Mesangial cell (primary cell): ENCODE results near the gene MACROD1. TPM values are rescaled to one million over a fixed set of nuclear protein-coding genes. Genes with fewer than 3 reads are reported as not detected.

Experiments
- total RNA-seq: library from RNA; depleted of rRNA; stranded (reverse); fragments of >200 nt; gene quantifications from 2 replicates; pipeline ENCODE4 v1.2.3, GENCODE V29; 2015

Gene MACROD1, protein sequence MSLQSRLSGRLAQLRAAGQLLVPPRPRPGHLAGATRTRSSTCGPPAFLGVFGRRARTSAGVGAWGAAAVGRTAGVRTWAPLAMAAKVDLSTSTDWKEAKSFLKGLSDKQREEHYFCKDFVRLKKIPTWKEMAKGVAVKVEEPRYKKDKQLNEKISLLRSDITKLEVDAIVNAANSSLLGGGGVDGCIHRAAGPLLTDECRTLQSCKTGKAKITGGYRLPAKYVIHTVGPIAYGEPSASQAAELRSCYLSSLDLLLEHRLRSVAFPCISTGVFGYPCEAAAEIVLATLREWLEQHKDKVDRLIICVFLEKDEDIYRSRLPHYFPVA
- 18.6 and 53.9 TPM in 2 replicates for total RNA-seq

DNA sequence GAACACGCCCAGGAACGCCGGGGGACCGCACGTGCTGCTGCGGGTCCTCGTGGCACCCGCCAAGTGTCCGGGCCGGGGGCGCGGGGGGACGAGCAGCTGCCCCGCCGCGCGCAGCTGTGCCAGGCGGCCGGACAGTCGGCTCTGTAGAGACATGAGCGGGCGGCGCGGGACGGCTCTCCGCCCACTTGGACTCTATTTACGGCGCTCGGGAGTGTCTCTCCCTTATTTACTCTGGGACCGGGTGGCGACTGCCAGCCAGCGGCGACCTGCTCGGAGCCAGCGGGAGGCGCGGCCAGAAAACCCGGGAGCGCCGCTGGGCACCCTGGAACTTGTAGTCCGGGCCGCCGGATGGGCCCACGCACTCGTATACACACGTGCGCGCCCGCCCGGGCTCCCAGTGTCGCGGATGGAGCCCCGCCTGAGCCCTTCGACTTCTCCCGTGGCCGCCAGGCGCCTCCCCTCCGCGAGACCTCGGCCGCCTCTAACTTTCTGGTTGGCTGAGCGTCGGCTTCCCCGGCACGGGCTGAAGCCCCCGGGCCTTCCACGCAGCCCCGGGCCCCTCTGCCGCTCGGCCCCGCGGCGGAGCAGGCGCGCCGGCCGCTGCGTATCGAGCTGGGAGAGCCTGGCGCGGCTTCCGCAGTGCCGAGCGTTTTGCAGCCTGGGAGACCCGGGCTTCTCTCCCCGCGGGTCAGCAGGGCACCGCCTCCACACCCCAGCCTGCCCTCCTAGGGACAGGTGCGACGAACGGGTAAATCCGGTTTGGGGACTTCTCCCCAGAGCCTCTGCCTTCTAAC is at the start of gene MACROD1:
MACROD1 (minus strand) TSS at position 272 of the 794 bp plus-strand sequence; CDS start at position 153, 119 bp downstream.

DNA sequence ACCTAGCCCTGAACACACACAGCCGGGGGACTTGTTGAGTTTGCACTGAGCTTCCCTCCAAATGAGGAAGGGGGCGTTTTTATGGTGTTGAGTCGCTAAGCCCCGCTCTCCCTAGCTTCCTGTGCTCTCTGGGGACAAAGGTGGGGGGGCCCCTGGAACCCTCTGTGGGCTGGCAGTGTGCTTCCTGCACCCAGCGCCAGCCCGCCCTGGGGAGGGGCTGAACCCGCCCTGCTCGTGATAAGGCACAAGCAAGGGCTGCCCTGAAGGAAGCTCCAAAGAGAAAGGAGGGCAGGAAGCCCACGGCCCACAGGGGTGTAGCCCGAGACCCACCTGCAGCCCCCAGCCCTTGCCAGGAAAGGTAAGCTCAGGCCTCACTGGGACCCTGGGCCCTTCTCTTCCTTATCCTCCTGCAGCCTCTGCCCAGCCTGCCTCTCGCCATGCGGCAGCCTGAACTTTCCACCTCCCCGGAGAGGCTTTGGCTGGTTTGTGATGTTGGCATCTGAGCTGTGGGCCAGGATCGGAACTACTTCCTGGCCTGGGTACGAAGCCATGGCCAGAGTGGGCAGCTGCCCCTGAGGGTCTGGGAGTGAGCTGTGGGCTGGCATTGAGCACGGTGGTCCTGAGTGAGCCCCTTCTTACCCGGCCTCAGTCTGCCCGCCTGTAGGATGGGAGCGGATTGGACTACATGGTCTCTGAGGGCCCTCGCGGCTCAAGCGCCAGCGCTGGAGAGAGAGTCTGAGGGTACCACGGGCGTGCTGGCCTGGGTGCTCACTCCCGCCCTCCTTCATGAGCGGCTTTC is 40.7 kb upstream of the MACROD1 start, which contains the start of gene FERMT3:
FERMT3 (plus strand) TSS at position 265 of the 799 bp plus-strand sequence. CDS start 644 bp downstream, outside the sequence.

DNA sequence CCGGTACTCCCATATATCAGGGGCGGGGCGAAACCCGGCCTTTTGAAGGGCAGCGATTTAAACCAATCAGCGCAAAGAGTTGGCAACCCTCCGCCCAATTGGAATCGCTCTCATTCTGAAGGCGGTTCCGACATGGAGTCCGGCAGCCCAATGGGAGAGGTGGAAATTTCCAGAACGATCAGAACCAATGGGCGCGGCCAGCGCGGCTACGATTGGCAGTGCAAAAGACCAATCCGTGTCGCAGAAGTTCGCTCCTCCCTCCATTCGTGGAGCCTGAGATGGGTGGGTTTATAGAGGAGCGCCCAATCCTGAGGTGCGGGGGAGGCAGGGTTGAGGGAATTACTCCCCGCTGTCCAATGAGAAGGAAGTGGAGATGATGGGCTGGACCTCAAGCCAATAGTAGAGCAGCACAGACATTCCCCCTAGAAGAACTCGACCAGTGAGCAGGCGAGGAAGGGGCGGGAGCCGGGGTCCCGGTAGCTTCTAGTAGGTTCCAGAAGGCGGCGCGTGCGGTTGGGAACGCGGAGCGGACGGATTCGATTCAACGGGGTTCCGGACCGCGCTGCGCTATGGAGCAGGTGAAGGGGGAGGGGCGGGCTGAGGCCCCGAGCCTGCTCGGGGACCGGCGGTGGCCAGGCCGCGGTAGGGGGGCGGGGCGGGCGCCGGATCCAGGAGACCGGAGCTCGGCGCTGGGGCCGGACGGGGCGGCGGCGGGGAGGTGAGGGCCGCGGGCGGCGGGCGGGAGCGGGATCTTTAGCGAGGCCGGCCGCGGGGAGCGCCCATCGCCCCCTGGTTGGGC is 20.0 kb upstream of the MACROD1 start, which contains the start of gene STIP1:
STIP1 (plus strand) TSS at position 479 of the 799 bp plus-strand sequence; CDS start at position 570, 91 bp downstream.

DNA sequence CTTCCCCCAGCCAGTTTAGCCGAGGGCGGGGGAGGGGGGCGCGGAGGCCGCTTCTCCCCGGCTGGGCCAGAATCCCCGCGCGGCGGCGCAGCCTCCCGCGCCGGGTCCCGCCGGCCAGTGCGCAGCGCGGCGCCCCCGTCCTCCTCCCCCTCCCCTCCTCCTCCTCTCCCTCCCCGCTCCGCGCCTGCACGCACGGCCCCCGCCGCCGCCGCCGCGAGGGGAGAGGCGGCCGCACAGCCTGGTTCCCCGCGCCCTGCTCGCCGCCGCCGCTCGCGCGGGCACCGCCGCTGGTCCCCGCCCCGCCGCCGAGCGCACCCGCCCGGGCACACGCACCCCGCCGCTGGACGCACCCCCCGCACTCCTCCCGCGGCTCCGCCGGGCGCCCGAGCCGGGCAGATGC is 130.3 kb downstream of the MACROD1 start, which contains the start of gene FLRT1:
FLRT1 (plus strand) TSS at position 356 of the 400 bp plus-strand sequence. CDS start 80,337 bp downstream, outside the sequence.

DNA sequence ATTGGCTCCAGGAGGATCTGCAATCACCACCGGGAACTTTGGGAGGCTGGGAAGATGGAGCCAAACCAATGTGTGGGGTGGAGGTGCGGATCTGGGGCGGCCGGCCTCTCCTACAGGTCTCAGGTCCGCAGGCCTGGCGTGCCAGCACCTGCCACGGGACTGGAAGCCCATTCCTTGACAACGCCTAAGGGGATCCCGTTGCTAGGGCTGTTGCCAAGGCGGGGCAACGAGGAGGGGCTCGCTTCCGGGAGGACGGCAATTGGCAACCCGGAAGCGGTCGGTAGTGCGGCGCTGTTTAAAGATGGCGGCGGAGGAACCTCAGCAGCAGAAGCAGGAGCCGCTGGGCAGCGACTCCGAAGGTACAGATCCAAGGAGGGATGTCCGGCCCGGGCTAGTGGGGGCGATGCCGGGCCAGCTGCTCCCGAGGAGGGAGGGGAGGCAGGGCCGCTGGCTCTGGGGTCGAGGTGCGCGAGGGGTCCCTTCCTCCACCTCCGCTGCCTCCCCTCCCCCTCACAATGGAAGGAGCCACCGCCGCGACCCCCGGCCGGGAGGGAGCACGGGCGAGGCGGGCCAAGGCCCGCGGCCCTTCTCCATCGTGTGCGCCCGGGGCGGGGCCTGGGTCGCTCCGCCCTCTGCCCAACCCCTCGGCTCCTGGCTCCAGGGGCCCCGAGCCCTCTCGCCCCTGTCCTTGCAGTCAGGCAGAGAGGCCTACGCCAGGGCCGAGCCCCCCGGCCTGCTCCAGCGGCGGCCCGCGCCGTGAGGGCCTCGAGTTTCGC is 179.6 kb downstream of the MACROD1 start, which contains the start of gene OTUB1:
OTUB1 (plus strand) TSS at position 283 of the 776 bp plus-strand sequence; CDS start at position 302, 19 bp downstream.

DNA sequence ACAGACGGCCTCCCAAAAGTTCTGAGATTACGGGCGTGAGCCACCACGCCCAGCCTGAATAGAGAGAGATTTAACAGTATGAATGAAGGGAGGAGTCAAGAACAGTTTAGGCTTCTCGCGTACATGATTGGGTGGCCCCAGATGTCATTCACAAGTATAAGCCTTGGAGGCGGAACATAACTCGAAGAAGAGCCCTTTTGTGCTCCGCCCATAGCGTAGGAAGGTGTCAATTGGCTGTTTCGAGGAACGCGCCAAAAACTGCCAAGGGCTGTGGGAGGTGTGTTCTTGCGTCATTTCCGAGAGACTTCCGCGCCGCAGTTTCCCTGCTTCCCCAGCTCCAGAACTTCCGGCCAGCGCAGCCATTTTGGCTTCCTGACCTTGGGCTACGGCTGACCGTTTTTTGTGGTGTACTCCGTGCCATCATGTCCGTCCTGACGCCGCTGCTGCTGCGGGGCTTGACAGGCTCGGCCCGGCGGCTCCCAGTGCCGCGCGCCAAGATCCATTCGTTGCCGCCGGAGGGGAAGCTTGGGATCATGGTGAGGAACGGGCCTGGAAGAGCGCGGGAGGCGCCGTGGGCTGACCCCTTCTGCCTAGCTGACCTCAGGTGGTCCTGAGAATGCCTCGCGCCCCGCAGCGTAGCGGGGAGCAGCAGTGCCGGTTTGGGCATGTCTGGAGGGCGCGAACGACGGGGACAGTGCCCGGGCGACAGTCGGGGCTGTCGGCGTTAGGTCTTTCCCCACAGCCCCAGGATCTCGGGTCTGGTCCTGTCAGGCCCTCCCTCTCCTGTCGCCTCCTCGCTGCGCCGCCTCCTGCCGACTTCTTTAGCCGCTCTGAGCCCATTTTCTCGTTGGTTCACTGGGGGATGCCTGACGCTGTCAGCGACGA is 191.4 kb downstream of the MACROD1 start, which contains the start of gene COX8A:
COX8A (plus strand) TSS at position 362 of the 885 bp plus-strand sequence; CDS start at position 423, 61 bp downstream.

Other genes starting within 250 kb of the MACROD1 start
- gene RCOR2, start 248.9 kb downstream of the MACROD1 start, total RNA-seq: 3.1 and 6.7 TPM in 2 replicates
- 10.3 and 13.7 TPM in 2 replicates for gene NAA40, start 227.1 kb downstream of the MACROD1 start, total RNA-seq
- gene COX8A, start 191.5 kb downstream of the MACROD1 start, total RNA-seq: 816 and 1,119 TPM in 2 replicates
- gene OTUB1, start 179.7 kb downstream of the MACROD1 start, total RNA-seq: 122 and 156 TPM in 2 replicates
- gene FLRT1, start 130.2 kb downstream of the MACROD1 start, total RNA-seq: under 0.01 and 0.25 TPM in 2 replicates
- gene STIP1, start 20.1 kb upstream of the MACROD1 start, total RNA-seq: 92.3 and 253 TPM in 2 replicates
- gene FERMT3, start 40.6 kb upstream of the MACROD1 start, total RNA-seq: 1.0 and 2.1 TPM in 2 replicates
- gene TRPT1, start 60.1 kb upstream of the MACROD1 start, total RNA-seq: 46.1 and 80.9 TPM in 2 replicates
- 74.1 and 83.3 TPM in 2 replicates for gene NUDT22, start 60.2 kb upstream of the MACROD1 start, total RNA-seq
- 19.2 and 48.3 TPM in 2 replicates for gene DNAJC4, start 64.4 kb upstream of the MACROD1 start, total RNA-seq
- gene VEGFB, start 68.5 kb upstream of the MACROD1 start, total RNA-seq: 49.4 and 99.0 TPM in 2 replicates
- 61.4 and 85.3 TPM in 2 replicates for gene FKBP2, start 75.0 kb upstream of the MACROD1 start, total RNA-seq
- 257 and 542 TPM in 2 replicates for gene PPP1R14B, start 80.8 kb upstream of the MACROD1 start, total RNA-seq
- gene PLCB3, start 85.4 kb upstream of the MACROD1 start, total RNA-seq: 28.9 and 47.6 TPM in 2 replicates
- gene BAD, start 118.6 kb upstream of the MACROD1 start, total RNA-seq: 95.5 and 114 TPM in 2 replicates
- gene GPR137, start 119.7 kb upstream of the MACROD1 start, total RNA-seq: 19.2 and 32.2 TPM in 2 replicates
- gene KCNK4, start 125.2 kb upstream of the MACROD1 start, total RNA-seq: not detected in 2 replicates
- gene CATSPERZ, start 134.2 kb upstream of the MACROD1 start, total RNA-seq: not detected in 2 replicates
- 30.0 and 36.4 TPM in 2 replicates for gene ESRRA, start 139.4 kb upstream of the MACROD1 start, total RNA-seq
- 198 and 229 TPM in 2 replicates for gene TRMT112, start 151.4 kb upstream of the MACROD1 start, total RNA-seq
- 243 and 341 TPM in 2 replicates for gene PRDX5, start 152.0 kb upstream of the MACROD1 start, total RNA-seq
- 1.6 and 3.3 TPM in 2 replicates for gene CCDC88B, start 174.1 kb upstream of the MACROD1 start, total RNA-seq
- gene RPS6KA4, start 193.0 kb upstream of the MACROD1 start, total RNA-seq: 40.1 and 62.1 TPM in 2 replicates